HG02678 (cell line): Measurements from ENCODE around the gene BEGAIN.

Experiments
- ATAC-seq: cut with Tn5 transposase; IDR thresholded peaks from one replicate; pipeline ENCODE4 v1.9.1; 2021; ENCODE audit warnings: mild to moderate bottlenecking, moderate library complexity; ENCODE audit not compliant: unreplicated experiment

BEGAIN gene

DNA sequence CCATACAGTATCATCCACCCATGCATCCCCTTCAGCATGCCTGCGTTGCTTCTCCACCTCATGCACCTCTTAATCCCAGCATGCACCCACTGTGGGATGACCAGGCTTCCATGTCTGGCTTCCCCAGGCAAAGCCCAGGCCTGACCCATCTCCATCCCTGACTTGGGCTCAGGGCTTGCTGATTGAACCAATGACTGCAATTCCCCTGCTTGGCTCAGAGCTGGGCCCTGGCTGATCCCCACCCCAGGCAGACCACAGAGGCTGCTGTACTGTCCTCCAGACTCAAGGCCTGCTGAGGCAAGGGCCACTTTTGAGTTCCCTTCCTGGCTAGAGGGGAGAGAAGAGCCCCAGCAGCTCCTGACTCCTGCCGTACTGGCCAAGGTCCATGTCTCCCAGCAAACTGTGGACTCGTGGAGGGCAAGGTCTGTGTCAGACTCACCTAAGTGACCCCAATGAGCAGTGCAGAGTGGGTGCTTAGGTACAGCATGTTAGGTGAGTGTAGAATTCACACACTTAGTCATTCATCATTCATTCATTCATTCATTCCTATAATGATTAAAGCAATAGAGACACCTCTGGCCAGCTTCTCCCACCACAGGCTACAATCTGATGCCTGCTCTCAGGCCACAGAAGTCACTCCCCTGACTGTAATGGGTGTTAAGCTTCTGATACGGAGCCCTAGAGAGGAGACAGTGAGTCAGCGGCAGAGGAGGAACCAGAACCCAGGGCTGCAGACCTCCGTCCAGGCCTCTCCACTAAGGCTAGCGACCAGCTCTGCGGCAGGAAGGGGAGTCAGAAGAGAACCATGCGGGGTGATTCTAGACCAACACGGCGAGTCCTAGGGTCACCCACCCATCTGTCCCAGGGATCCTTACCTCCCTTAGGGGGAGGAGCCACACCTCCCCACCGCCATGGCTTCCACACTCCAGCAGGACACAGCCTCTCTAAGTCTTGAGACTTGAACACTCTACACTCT lies 2.9 kb downstream of the BEGAIN start:
- ATAC-seq, result no peak

- ATAC-seq, result no peak
These were observed 4.0 kb downstream of the BEGAIN start for GRCh38 chr14:100583245-100583644.

DNA sequence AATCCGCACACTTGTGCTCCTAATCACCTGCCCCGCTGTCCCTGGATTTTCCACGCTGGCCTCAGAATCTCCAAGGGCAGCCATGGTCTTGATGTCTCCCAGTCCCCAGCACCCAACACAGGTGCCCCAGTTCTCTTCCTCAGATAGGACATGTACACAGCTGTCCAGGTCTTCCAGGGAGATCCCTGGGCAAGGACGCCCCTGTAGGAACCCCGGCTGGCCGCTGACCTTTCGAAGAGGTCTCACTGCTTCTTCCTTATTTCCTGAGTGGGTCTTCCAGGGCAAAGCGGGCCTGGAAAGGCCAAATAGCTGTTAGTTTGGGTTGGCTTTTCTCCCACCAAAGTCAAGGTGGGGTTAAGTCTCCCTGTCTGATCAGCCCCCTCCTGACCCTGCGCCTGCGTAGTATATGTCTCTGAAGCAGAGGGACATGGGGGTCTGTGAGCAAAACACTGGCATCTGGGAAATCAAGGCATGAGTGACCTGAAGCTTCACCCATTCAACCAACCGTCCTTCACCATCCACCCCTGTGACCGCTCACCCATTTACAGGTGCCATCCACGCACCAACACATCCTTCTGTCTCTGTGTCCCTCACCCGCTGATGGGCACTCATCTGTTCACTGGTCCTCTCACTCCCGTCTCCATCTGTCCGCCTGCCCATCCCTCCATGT lies 4.6 kb downstream of the BEGAIN start:
- no peak for ATAC-seq

DNA sequence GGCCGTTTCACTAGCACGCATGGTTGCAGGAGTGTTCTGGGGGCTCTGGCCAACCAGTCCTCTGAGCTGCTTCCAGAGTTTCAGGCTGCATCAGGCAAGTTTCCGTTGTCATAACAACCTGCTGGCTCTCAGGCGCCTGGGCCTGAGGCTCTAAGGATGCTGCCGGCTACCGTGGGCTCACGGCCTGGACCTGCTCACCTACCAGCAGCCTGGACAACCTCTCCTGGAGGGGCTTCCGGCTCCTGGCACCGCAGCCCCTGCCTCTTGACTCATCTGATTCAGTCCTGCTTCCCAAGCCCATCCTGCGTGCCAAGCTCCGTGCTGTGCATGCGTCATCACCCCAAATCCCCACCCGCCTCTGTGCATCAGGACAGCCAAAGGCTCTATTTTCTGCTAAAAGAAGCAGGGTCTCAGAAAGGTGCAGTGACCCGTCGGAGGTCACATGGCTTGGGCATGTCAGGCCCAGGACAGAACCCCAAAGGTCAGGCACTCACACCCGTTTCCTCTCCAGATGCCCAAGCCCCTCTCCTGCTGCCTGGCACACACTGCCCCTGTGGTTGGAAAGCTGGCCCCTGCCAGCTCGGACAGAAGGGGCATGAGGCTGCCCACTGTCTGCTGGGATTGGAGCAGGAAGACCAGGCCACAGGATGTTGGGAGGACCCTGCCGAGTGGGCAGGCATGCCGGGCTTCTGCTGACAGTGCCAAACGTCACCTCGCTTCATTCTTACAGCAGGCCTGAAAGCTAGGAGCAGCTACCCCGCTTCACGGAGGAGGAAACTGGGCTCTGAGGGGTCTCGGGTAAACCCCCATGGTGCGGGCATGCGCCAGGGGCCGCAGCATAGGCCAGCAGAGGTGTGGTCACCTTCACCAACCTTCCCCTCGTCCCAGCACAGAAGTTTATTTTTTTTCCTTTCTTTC lies 5.7 kb downstream of the BEGAIN start:
- no peak for ATAC-seq

DNA sequence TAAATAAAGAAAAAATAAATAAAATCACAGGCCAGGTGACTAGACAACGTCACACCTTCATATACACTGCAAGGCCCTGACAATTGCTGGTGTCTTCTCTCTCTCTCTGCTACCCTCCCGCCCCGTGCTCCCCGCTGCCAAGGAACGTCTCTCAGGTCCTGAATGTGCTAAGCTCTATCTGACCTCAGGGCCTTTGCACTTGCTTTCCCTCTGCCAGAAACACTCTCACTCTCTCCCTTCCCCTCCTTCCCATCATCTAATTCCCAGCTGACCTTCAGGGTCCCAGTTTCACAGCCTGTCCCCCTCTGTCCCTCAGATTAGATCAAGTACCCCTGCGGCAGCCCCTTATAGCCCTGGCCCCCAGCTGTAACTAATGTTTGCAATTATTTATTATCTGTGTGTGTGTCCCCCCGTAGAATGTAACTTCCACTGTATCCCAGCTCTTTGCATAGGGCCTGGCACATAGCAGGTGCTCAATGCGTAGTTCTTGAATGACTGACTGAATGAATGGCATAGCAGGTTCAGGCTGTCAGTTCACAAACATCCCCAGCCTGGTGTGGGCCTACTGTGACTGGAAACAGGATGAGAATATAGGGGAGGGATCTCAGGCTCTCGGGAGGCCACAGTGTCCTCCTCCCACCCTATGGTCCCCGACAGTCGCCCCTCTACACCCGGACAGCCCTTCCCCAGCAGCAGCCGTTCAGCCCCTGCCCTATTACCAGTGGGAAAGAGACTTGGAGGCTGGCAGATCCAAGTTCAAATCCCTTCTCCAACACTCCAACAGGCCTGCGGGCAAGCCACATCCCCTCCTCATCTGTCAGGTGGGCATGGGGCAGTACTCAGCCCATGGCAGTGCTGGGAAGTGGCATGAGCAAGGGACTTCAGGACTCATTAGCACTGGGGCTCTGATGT lies 6.6 kb downstream of the BEGAIN start:
- no peak for ATAC-seq

DNA sequence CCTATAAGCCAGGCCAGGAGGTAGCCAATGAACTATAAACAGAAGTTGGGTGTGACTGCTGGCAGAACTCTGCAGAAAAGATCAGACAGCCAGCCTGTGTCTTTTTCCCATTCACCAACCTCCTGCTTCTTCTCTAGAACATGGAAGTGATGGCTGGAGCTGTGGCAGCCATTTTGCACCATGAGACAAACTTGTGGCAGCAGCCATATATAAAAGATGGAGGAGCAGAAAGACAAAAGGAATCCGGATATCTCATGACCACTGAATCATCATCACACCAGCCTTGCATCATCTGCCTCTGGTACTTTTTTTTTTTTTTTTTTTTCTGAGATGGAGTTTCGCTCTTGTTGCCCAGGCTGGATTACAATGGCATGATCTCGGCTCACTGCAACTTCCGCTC lies 8.7 kb downstream of the BEGAIN start:
- no peak for ATAC-seq

DNA sequence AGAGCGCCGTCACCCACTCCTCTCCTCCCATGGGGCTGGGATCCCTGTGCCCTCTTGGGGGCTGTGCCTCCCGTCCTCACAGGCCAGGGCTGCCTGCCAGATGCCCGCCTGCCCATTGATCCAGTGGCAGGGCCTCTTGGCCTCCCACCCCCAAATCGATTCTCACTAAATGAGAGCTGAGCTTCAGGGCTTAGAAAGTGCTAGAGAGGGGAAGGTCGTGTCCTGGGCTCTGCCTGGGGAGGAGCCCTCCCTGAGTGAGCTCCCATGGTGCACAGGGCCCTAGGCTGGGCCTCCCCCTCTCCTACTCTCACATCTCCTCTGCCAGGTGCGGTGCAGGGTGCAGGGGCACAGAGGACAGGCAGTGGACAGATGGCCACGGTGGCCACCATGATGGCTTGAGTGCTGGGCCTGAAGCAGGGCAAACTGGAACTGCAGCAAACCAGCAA lies 9.2 kb downstream of the BEGAIN start:
- no peak for ATAC-seq

DNA sequence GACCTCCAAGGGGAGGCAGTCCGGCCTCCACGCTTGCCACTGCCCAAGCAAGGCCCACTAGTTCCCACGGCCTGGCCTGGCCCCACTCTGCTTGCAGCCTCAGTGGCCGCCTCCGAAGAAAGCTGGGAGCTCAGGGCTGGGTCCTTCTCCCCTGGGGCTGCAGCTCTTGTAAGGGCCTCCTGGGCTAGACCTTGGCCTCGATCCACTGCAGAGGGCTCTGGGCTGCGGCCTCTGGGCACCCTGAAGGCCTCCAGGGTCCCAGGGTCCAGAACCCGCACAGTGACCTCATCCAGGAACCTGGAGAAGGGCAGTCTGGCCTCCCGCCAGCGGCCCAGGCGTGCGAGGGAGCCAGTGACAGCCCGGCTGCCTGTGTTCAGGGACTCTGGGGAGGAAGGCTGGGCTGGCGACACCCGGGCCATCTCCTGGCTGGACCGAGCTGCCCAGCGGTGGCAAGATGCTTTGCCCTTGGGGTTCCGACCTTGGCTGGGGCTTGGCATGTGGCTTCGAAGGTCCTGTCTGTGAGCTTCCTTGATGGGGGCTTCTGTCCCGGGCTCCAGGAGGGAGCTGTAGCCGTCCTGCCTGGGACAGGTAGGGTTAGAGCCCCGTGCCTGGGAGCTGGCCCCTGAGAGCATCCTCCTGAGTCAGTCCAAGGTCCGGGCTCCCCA lies 9.8 kb downstream of the BEGAIN start:
- ATAC-seq, result no peak

DNA sequence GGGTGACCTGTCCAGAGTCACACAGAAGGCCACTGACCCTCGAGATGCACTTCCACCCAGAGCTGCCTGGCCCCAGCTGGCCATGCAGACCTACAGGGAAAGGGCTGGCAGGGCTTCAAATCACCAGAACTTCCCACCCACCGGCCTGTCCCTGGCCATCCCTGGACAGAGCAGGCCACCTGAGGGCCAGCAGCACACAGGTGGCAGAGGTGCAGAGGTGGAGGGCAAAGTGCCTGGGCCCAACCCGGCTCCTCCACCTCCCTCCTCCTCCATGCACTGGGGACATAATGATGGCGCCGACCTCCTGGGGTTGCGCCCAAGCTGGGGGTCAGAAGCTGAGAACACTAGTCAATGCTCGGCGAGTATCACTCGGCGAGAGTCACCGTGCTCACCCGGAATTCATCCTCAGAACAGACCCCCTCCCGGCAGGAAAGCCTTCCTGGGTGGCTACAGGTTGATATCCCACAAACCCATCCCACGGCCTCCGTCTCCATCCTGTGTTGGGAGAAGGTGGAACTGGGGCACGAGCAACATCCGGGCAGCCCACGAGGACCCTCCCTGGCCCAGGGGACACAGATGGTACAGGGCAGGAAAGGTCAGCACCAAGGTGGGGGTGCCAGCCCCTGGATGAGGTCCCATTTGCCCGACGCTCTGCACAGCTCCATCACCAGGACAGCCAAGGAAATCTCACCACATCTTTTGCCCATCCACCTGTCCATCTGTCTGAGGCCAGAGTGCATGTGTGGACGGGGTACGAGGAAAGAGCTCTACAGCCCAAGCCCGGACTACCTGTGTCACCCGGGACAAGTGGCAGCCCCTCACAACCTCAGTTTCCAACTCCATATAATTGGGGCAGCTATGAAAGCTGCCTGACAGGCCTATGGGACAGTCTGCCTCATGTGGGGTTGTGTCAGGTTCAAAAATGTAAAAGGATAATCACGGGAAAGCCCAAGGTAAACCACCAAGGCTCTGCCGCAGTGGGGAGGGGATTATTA lies 10.8 kb downstream of the BEGAIN start:
- no peak for ATAC-seq

GRCh38 chr14:100575266-100575995 lies 11.8 kb downstream of the BEGAIN start:
- no peak for ATAC-seq

GRCh38 chr14:100574642-100575031 lies 12.6 kb downstream of the BEGAIN start:
- ATAC-seq, result no peak

GRCh38 chr14:100573757-100574641 lies 13.2 kb downstream of the BEGAIN start:
- ATAC-seq, result no peak

- no peak for ATAC-seq
These were observed 14.0 kb downstream of the BEGAIN start for GRCh38 chr14:100573002-100573756.

GRCh38 chr14:100572543-100572942 lies 14.7 kb downstream of the BEGAIN start:
- no peak for ATAC-seq

DNA sequence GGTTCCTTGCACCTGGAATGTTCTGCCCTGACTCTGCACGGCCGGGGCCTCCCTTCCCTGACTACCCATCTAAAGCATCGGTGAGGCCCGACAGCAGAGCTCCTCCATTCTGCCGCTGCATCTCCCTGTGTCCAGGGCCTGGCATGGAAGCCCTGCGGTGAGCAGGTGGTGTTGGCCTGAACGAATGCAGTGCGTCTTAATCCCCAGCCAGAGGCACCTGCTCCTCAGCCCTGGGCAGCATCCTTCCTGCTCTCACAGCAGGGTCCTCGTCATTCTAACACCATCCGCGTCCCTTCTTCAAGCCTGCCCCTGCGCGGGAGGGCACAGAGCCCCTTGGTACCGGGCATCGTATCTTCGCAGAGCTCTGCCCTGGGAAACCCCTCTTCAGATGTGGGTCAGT lies 15.4 kb downstream of the BEGAIN start:
- ATAC-seq, result no peak
